Measurements from ENCODE around the gene GAK. TPM values are rescaled to one million over a fixed set of nuclear protein-coding genes. Genes with fewer than 3 reads are reported as not detected.

Gene GAK
- polyA plus RNA-seq, 1 of the 3 experiments (the other 2 are of a cell fraction) = 35.9 TPM

DNA sequence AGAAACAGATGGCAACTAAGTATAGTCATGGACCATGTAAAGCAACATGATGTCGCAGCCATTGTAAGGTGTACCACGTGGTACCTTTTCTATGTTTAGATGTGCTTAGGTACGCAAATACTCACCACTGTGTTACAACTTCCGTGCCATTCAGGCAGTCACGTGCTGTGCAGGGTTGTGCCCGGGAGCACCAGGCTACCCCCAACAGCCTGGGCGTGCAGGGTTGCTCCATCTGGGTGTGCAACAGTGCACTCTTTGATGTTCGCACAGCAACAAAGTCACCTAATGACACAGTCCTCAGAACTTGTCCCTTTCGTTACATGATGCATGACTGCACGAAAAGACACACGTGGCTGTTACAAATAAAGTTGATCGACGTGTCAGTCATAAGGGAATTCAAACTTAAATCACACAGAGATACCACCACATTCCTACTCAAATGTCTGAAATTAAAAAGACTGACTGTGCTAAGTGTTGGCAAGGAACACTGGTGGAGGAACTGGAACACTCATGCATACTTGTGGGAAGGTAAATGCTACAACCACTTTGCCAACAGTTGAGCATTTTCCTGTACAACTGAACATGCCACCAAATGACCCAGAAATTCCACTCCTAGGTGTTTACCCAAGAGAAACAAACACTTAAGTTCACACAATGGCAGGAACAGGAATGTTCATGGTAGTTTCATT lies 130.5 kb downstream of the GAK start:
- H3K79me2 ChIP-seq (ENCODE audit: insufficient read depth) = no peaks in the 10 kb centered on the region

More for the DNA sequence above, 130.5 kb downstream of the GAK start:
- POLR2A ChIA-PET = no interaction called here
- TF ChIP-seq SMC3 (IDR thresholded peaks at IDR 0.05; ENCODE audit: low read depth, low read length) (no peak), FOXJ3 (CRISPR knock-in tag; IDR thresholded peaks at IDR 0.05) (no peak), REST (IDR thresholded peaks at IDR 0.05; ENCODE audit: low read depth, low read length) (no peak), TCF12 (IDR thresholded peaks at IDR 0.05) (no peak), NFIC (IDR thresholded peaks at IDR 0.05; ENCODE audit: borderline replicate concordance) (no peak), NRF1 (IDR thresholded peaks at IDR 0.05; ENCODE audit: low read depth, low read length) (no peak), TEAD4 (IDR thresholded peaks at IDR 0.05; ENCODE audit: borderline replicate concordance, insufficient read depth) (no peak), RCOR1 (IDR thresholded peaks at IDR 0.05; ENCODE audit: low read length) (no peak), ZBTB33 (IDR thresholded peaks at IDR 0.05; ENCODE audit: borderline replicate concordance, low read depth) (no peak), SIN3A (IDR thresholded peaks at IDR 0.05; ENCODE audit: borderline replicate concordance, low read depth, low read length) (no peak)
- TF ChIP-seq, protein P1, sequence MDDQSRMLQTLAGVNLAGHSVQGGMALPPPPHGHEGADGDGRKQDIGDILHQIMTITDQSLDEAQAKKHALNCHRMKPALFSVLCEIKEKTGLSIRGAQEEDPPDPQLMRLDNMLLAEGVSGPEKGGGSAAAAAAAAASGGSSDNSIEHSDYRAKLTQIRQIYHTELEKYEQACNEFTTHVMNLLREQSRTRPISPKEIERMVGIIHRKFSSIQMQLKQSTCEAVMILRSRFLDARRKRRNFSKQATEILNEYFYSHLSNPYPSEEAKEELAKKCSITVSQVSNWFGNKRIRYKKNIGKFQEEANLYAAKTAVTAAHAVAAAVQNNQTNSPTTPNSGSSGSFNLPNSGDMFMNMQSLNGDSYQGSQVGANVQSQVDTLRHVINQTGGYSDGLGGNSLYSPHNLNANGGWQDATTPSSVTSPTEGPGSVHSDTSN (IDR thresholded peaks at IDR 0.05) = no peak
- TF ChIP-seq, protein P2, sequence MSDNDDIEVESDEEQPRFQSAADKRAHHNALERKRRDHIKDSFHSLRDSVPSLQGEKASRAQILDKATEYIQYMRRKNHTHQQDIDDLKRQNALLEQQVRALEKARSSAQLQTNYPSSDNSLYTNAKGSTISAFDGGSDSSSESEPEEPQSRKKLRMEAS (IDR thresholded peaks at IDR 0.05; ENCODE audit: low read depth) = no peak
- H2AFZ ChIP-seq (ENCODE audit: low read depth) = no peak overlapping the region
- H4K20me1 ChIP-seq (ENCODE audit: insufficient read depth) = no peaks in the 10 kb centered on the region
- H3K4me3 ChIP-seq (ENCODE audit: low read depth in 2 of 2, low read length in 1 of 2) = no peak overlapping the region
- CTCF ChIA-PET = no interaction called here
- no peak for DNase-seq
- H3K36me3 ChIP-seq (replicated peaks in 1 of 2; ENCODE audit: control insufficient read depth in 1 of 2, insufficient read depth in 2 of 2, low read length in 1 of 2) = no peaks in the 10 kb centered on the region
- H3F3A ChIP-seq (replicated peaks; ENCODE audit: insufficient read depth) = no peaks in the 10 kb centered on the region
- H3K9ac ChIP-seq = no peak overlapping the region
- no peaks in the 10 kb centered on the region for H3K27me3 ChIP-seq (ENCODE audit: insufficient read depth)
- 71% methylated on average over 12 of the region's 13 CpGs for WGBS (ENCODE audit: low lambda C conversion rate)
- no peak overlapping the region for H3K4me2 ChIP-seq
- H3K9me2 ChIP-seq = no peaks in the 10 kb centered on the region
- no peaks in the 10 kb centered on the region for H3K9me3 ChIP-seq
- H3K4me1 ChIP-seq (ENCODE audit: control insufficient read depth in 1 of 2, insufficient read depth in 2 of 2, low read depth in 1 of 2, low read length in 1 of 2) = no peaks in the 10 kb centered on the region
- no peak overlapping the region for H3K27ac ChIP-seq (ENCODE audit: low read depth in 2 of 2, low read length in 1 of 2)

Other genes starting within 250 kb of the GAK start
- 0.05 and 0.15 TPM in 2 replicates for gene SLC49A3, start 243.2 kb downstream of the GAK start, polyA plus RNA-seq (2012; rRNA removed)
- 44.8 and 47.0 TPM in 2 replicates for gene PCGF3, start 226.5 kb downstream of the GAK start, polyA plus RNA-seq (2012; rRNA removed)
- 0.56 and 0.65 TPM in 2 replicates for gene CPLX1, start 106.2 kb downstream of the GAK start, polyA plus RNA-seq (2012; rRNA removed)
- gene TMEM175, start 144 bp upstream of the GAK start, polyA plus RNA-seq (2012; rRNA removed) = 43.1 and 54.2 TPM in 2 replicates
- 10.9 and 11.5 TPM in 2 replicates for gene DGKQ, start 41.3 kb upstream of the GAK start, polyA plus RNA-seq (2012; rRNA removed)
- 24.4 and 32.1 TPM in 2 replicates for gene IDUA, start 54.7 kb upstream of the GAK start, polyA plus RNA-seq (2012; rRNA removed)
- gene SLC26A1, start 61.1 kb upstream of the GAK start, polyA plus RNA-seq (2012; rRNA removed) = 0.05 and 0.08 TPM in 2 replicates
- 18.9 and 22.5 TPM in 2 replicates for gene FGFRL1, start 79.3 kb upstream of the GAK start, polyA plus RNA-seq (2012; rRNA removed)
- gene RNF212, start 181.2 kb upstream of the GAK start, polyA plus RNA-seq (2012; rRNA removed) = 7.0 and 9.3 TPM in 2 replicates
- 11.4 and 14.5 TPM in 2 replicates for gene SPON2, start 240.3 kb upstream of the GAK start, polyA plus RNA-seq (2012; rRNA removed)

All from SK-N-SH (cell line).